Stomach (tissue), 9 donors: ENCODE data around the gene LGALS1. TPM values are rescaled to one million over a fixed set of nuclear protein-coding genes. Genes with fewer than 3 reads are reported as not detected.

Experiments used
- DNase-seq, 2 donors: peaks; one replicate each; pipeline versions ENCODE4 v3.0.0 to v3.0.0-alpha.2; 2013 to 2019
- H3K27ac ChIP-seq, 5 donors: fragments of 200-600 bp in 4 of 5; sonication (generic) in 4 of 5; one replicate each; pipeline ENCODE4 v1.5.1; 2013 to 2019; ENCODE audit warnings: mild to moderate bottlenecking in 1 of 5, moderate library complexity in 1 of 5
- H3K27me3 ChIP-seq, 3 donors: fragments of 200-600 bp; sonication (generic); one replicate each; pipeline ENCODE4 v1.5.1; 2017 to 2019; ENCODE audit warnings: mixed run types in 1 of 3
- H3K36me3 ChIP-seq, 4 donors: fragments of 200-600 bp; sonication (generic); 1 replicate in 3 of 4; 2 replicates in 1 of 4; pipeline ENCODE4 v1.5.1; 2016 to 2019
- H3K4me1 ChIP-seq, 4 donors: fragments of 200-600 bp; sonication (generic); one replicate each; pipeline ENCODE4 v1.5.1; 2016 to 2019
- H3K4me3 ChIP-seq, 4 donors: fragments of 200-600 bp; sonication (generic) in 3 of 4; one replicate each; pipeline ENCODE4 v1.5.1; 2016 to 2019; ENCODE audit warnings: mild to moderate bottlenecking in 1 of 4
- H3K9me3 ChIP-seq, 4 donors: fragments of 200-600 bp; sonication (generic); one replicate each; pipeline ENCODE4 v1.5.1; 2016 to 2019
- EP300 ChIP-seq: sonication (generic); formaldehyde crosslinking; IDR thresholded peaks from one replicate; pipeline ENCODE4 v1.6.1; 2017; ENCODE audit warnings: antibody characterized with exemption
- POLR2A ChIP-seq, 4 donors: fragments of 450-650 bp; IDR thresholded peaks; one replicate each; pipeline ENCODE4 v1.6.1; 2016; ENCODE audit warnings: antibody characterized with exemption in 4 of 4, control low read depth in 2 of 4, mild to moderate bottlenecking in 1 of 4, moderate library complexity in 1 of 4
- POLR2AphosphoS5 ChIP-seq, 3 donors: sonication (generic); formaldehyde crosslinking; IDR thresholded peaks; one replicate each; pipeline ENCODE4 v1.6.1; 2016; ENCODE audit warnings: antibody characterized with exemption in 3 of 3
- WGBS, 5 donors: extraction: QIAGEN DNeasy Blood & Tissue Kit in 3 of 5; methylation state at CpG; one replicate each; pipeline versions ENCODE4 v1.1.5 to v1.1.7; 2013 to 2018; 5-methylcytosine and 5-hydroxymethylcytosine counted together
- intact Hi-C: fragments of 100-400 bp; cut with DNase I; formaldehyde crosslinking; loops from one replicate; pipeline ENCODE4 v1.15.1; 2023; ENCODE audit warnings: low total_unique reads
- polyA plus RNA-seq, 3 donors: library from polyadenylated mRNA; stranded (reverse); fragments of 200-250 nt; gene quantifications; one replicate each; pipeline ENCODE4 v1.2.3, GENCODE V29; 2013
- total RNA-seq, 5 donors: library from RNA; depleted of rRNA; stranded (reverse); fragments of >200 nt; gene quantifications; one replicate each; pipeline versions ENCODE4 v1.1.0 to v1.2.3, GENCODE V29; 2014 to 2016
- TF ChIP-seq, protein P1 (sequence below), 7 experiments: fragments of 450-650 bp in 4 of 7; fragments of 200-600 bp in 3 of 7; sonication (generic) in 3 of 7; IDR thresholded peaks; one replicate each; pipeline ENCODE4 v1.5.1; 2016 to 2019; ENCODE audit warnings: antibody characterized with exemption in 7 of 7, control low read depth in 2 of 7, mild to moderate bottlenecking in 1 of 7
- donor health status: healthy with polysubstance abuse.
- donor health status: Bipolar disorder and iron deficiency.
- donor health status: healthy.

LGALS1 gene
- total and polyA plus RNA-seq, 8 donors, result 235 to 1,435 (median 475) TPM

- no peak overlapping the region for H3K4me3 ChIP-seq
- H3K27ac ChIP-seq, result peak overlapping the region; percentile 52 to 94 (median 94)
- H3K36me3 ChIP-seq, result peaks cover under 1 to 12% (median 3%) of the 10 kb centered on the region in 4 donors
- TF ChIP-seq EP300 (no peak), POLR2A (IDR thresholded peaks at IDR 0.05) (no peak), POLR2AphosphoS5 (IDR thresholded peaks at IDR 0.05) (no peak)
- no peaks in the 10 kb centered on the region for H3K27me3 ChIP-seq
- H3K9me3 ChIP-seq, result no peaks in the 10 kb centered on the region
- intact Hi-C loops, result no loop called here
- WGBS, 5 donors, result 75 to 86% (median 81%) methylated on average over 12 of the region's 12 CpGs
- peaks cover 31 to 73% (median 59%) of the 10 kb centered on the region in 4 donors for H3K4me1 ChIP-seq
- DNase-seq, result no peak
Measured at GRCh38 chr22:37674248-37674647, 1.2 kb upstream of the LGALS1 start.

DNA sequence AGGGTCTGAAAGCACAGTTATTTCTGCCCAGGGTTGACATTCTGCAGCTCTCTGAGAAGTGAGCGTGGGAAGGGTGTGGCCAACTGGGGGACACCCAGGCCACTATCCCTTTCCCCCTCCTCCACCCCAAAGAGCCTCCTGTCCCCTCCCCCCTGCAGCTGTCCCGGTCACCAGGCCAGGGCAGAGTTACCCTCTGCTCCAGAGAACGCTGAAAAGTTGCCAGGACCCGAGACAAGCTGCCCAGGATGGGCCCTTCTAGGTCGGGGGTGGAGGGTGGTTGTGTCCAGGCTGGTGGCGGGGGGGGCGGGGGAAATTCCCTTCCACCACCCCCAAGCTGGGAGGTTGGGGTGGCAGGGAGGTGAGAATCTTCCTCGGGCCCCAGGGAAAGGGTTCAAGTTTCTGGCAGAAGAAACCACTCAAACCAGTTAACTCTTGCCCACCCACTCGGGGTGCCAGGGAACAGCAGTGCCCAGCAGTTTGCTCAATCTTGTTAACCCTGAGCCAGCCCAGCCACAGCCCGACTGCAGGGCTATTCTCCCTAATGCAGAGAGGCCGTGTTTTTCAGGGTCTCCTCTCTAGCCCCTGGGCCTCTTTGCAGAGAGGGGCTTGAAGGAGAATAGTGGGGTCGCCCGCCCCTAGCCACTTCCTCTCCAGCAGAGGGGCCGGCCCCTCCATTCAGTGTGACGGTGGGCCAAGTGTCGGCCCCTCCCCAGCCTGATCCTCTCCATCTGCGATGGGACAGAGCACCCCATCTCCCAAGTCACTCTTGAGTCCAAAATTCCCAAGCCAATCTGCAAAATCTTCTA lies 697 bp downstream of the LGALS1 start:
- peak overlapping the region; percentile 52 to 60 (median 60) for H3K4me3 ChIP-seq
- peak in 1 of 2 donors; percentile 62 for DNase-seq
- H3K36me3 ChIP-seq, result peaks cover 3 to 21% (median 10%) of the 10 kb centered on the region in 4 donors
- peak overlapping the region; percentile 88 to 94 (median 94) for H3K27ac ChIP-seq
- WGBS, 5 donors, result 4 to 25% (median 18%) methylated on average over 16 to 17 of the region's 17 CpGs
- no peaks in the 10 kb centered on the region for H3K27me3 ChIP-seq
- intact Hi-C loops, result no loop called here
- H3K9me3 ChIP-seq, result no peaks in the 10 kb centered on the region
- H3K4me1 ChIP-seq, result peaks cover 33 to 77% (median 63%) of the 10 kb centered on the region in 4 donors
- TF ChIP-seq POLR2AphosphoS5 (IDR thresholded peaks at IDR 0.05), result no peak
- TF ChIP-seq, protein P1, sequence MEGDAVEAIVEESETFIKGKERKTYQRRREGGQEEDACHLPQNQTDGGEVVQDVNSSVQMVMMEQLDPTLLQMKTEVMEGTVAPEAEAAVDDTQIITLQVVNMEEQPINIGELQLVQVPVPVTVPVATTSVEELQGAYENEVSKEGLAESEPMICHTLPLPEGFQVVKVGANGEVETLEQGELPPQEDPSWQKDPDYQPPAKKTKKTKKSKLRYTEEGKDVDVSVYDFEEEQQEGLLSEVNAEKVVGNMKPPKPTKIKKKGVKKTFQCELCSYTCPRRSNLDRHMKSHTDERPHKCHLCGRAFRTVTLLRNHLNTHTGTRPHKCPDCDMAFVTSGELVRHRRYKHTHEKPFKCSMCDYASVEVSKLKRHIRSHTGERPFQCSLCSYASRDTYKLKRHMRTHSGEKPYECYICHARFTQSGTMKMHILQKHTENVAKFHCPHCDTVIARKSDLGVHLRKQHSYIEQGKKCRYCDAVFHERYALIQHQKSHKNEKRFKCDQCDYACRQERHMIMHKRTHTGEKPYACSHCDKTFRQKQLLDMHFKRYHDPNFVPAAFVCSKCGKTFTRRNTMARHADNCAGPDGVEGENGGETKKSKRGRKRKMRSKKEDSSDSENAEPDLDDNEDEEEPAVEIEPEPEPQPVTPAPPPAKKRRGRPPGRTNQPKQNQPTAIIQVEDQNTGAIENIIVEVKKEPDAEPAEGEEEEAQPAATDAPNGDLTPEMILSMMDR (IDR thresholded peaks at IDR 0.05), result no peak
- TF ChIP-seq EP300, result no peak
- no peak for TF ChIP-seq POLR2A (IDR thresholded peaks at IDR 0.05)

DNA sequence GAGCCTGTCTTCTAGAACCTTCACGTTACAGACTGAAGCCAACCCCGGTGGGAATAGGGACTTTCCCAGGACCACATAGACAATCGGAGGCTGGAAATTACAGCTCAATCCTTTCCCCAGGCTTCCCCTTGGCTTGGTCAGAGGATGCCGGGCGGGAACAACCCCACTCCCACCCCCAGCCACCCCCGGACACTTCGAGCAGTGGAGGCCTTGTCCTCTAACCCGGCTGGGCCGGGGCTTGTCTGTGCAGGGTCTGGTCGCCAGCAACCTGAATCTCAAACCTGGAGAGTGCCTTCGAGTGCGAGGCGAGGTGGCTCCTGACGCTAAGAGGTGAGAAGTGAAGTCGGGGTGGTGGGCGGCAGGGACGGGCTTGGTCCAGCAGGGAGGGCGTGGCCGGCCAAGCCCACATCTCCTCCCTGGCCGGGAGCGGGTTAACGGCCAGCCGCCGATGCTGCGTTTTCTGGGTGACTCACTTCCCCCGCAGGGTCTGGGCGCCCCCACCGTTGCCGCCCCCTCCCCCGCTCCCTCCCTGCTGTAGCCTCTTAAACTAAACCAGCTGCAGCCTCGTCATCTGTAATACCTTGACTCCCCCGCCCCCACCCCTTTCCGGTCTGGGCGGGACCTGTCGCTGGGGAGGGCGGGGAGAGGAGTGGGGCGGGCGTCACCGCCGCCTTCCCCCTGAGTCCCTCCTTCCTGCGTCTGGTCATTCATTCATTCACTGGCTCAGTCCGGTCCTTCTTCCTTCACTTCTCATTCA lies 1.5 kb downstream of the LGALS1 start:
- DNase-seq, result peak; percentile 85 to 96
- Histone ChIP-seq H3K4me3 (peak overlapping the region; percentile 52 to 60 (median 60)), H3K36me3 (peaks cover 3 to 21% (median 10%) of the 10 kb centered on the region in 4 donors), H3K27ac (peak overlapping the region; percentile 88 to 94 (median 94)), H3K27me3 (no peaks in the 10 kb centered on the region), H3K9me3 (no peaks in the 10 kb centered on the region), H3K4me1 (peaks cover 41 to 85% (median 70%) of the 10 kb centered on the region in 4 donors)
- intact Hi-C loops, result no loop called here
- TF ChIP-seq, protein P1 (IDR thresholded peaks at IDR 0.05), result no peak
- TF ChIP-seq POLR2AphosphoS5 (IDR thresholded peaks at IDR 0.05), result peak in 2 of 3 donors; percentile 57 to 78
- no peak for TF ChIP-seq EP300
- no peak for TF ChIP-seq POLR2A (IDR thresholded peaks at IDR 0.05)
- WGBS, 5 donors, result 1 to 3% (median 2%) methylated on average over 26 to 42 of the region's 42 CpGs

DNA sequence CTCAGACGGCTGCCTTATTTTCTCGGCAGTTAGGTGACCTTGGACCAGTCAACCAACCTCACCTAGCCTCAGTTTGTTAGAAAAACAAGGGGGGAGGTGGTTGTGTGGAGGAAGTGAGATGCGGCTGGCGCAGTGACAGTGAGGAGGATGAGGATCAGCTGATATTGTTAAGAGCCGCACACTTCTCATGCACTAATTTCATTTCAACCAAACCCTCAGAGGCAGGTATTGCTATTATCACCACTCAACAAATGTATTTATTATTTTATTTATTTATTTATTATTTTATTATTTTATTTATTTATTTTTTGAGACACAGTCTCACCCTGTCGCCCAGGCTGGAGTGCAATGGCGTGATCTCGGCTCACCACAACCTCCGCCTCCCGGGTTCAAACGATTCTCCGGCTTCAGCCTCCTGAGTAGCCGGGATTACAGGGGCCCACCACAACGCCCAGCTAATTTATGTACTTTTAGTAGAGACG lies 2.1 kb downstream of the LGALS1 start:
- no peaks in the 10 kb centered on the region for H3K9me3 ChIP-seq
- intact Hi-C loops, result no loop called here
- H3K36me3 ChIP-seq, result peaks cover 3 to 21% (median 10%) of the 10 kb centered on the region in 4 donors
- 39 to 62% (median 50%) methylated on average over 15 of the region's 15 CpGs for WGBS, 5 donors
- TF ChIP-seq POLR2AphosphoS5 (IDR thresholded peaks at IDR 0.05), result no peak
- TF ChIP-seq POLR2A (IDR thresholded peaks at IDR 0.05), result no peak
- TF ChIP-seq, protein P1 (IDR thresholded peaks at IDR 0.05), result no peak
- TF ChIP-seq EP300, result no peak
- DNase-seq, result no peak
- H3K27ac ChIP-seq, result peak overlapping the region; percentile 88 to 94 (median 94)
- H3K4me3 ChIP-seq, result peak overlapping the region; percentile 52 to 60 (median 60)
- H3K27me3 ChIP-seq, result no peaks in the 10 kb centered on the region
- H3K4me1 ChIP-seq, result peaks cover 42 to 81% (median 68%) of the 10 kb centered on the region in 4 donors
